NT2/D1 (cell line): ENCODE data around the gene RD3L.

Source experiments
- YY1 ChIP-seq: IDR thresholded peaks from 2 replicates; pipeline ENCODE4 v1.6.1; 2011; ENCODE audit not compliant: insufficient read length, insufficient read depth
- ZNF274 ChIP-seq: IDR thresholded peaks from 2 replicates; pipeline ENCODE4 v1.6.1; 2011; ENCODE audit warnings: mild to moderate bottlenecking, low read depth, low read length

DNA sequence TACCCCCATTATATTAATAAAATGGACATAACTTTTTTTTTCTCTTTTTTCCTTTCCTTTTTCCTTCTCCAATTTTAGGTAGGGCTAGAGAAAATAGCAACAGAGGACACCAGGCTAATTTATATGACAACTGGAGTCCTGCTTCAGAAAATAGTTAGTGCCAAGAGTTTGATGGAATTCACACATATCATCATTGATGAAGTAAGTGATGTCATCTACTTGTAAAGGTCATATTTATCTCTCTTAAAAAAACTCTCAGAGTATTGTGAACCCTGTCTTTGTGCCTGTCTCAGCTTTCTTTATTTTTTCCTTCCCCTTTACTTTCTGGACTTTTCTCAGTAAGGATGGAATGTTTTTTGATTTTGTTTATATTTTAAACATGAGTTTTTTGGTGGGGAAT is 24.3 kb upstream of the RD3L start:
- no peak for TF ChIP-seq YY1
- TF ChIP-seq ZNF274 = no peak
